ENCODE data around the gene LRRC46. TPM values are rescaled to one million over a fixed set of nuclear protein-coding genes. Genes with fewer than 3 reads are reported as not detected.

Gene LRRC46
- total and polyA plus RNA-seq, 2 experiments from 2014 or later: 0.18 to 0.35 TPM

- TF ChIP-seq REST (IDR thresholded peaks at IDR 0.05; ENCODE audit: unreplicated experiment) (no peak), ZNF114 (CRISPR knock-in tag; IDR thresholded peaks at IDR 0.05) (no peak), STAT1 (IDR thresholded peaks at IDR 0.05; ENCODE audit: unreplicated experiment) (no peak), POLR2AphosphoS5 (IDR thresholded peaks at IDR 0.05; ENCODE audit: low read depth) (no peak), EZH2 (IDR thresholded peaks at IDR 0.05; ENCODE audit: low read depth, unreplicated experiment) (no peak), EZH2phosphoT487 (IDR thresholded peaks at IDR 0.05; ENCODE audit: unreplicated experiment) (no peak), JUNB (IDR thresholded peaks at IDR 0.05; ENCODE audit: unreplicated experiment) (no peak), ETS1 (IDR thresholded peaks at IDR 0.05) (no peak)
These were observed 12.8 kb downstream of the LRRC46 start (continued) for GRCh38 chr17:47844227-47844626.

GRCh38 chr17:47844814-47845715, 13.6 kb downstream of the LRRC46 start:
- H3K27ac ChIP-seq (ENCODE audit: low read depth): no peak overlapping the region
- peaks cover 52% of the 10 kb centered on the region for H3K4me1 Mint-ChIP-seq

More at GRCh38 chr17:47844814-47845715, 13.6 kb downstream of the LRRC46 start:
- H4K20me1 ChIP-seq (replicated peaks; ENCODE audit: insufficient read depth): peaks cover 4% of the 10 kb centered on the region; the same call in 1 of the 2 replicates
- no peaks in the 10 kb centered on the region for H3K9me2 ChIP-seq (ENCODE audit: insufficient read depth)
- no peak overlapping the region for H3K4me2 ChIP-seq
- peak; percentile 57 for DNase-seq (ENCODE audit: low spot score)
- no peak overlapping the region for H2AFZ ChIP-seq
- no peak for ATAC-seq
- H3K27ac Mint-ChIP-seq: no peak overlapping the region
- peaks cover 29% of the 10 kb centered on the region; the same call in 1 of the 2 replicates for H3K4me1 ChIP-seq (ENCODE audit: insufficient read depth)
- H3K27me3 Mint-ChIP-seq (ENCODE audit: insufficient read depth, low read depth, poor library complexity): peaks cover 59% of the 10 kb centered on the region
- H3K4me3 ChIP-seq: no peak overlapping the region
- no peaks in the 10 kb centered on the region for H3K36me3 Mint-ChIP-seq (ENCODE audit: low read depth)
- H3K79me2 ChIP-seq (replicated peaks; ENCODE audit: insufficient read depth): no peaks in the 10 kb centered on the region; the same call in 1 of the 2 replicates
- TF ChIP-seq REST (IDR thresholded peaks at IDR 0.05; ENCODE audit: unreplicated experiment) (no peak), CREB1 (CRISPR knock-in tag; IDR thresholded peaks at IDR 0.05; ENCODE audit: low read depth) (no peak), CTCF (conservative IDR thresholded peaks at IDR 0.05; ENCODE audit: low read depth in 2 of 2) (peak; percentile 21 to 50; a peak in 3 of 4 replicates), ZNF331 (CRISPR knock-in tag; IDR thresholded peaks at IDR 0.05; ENCODE audit: low read depth) (no peak)
- no peak overlapping the region for H3K4me3 Mint-ChIP-seq
- peaks cover 66% of the 10 kb centered on the region for H3K27me3 ChIP-seq (ENCODE audit: insufficient read depth)
- peaks cover 10% of the 10 kb centered on the region; the same call in 1 of the 2 replicates for H3F3A ChIP-seq (replicated peaks; ENCODE audit: low read depth)
- H3K36me3 ChIP-seq (ENCODE audit: insufficient read depth): no peaks in the 10 kb centered on the region
- H3K9me3 Mint-ChIP-seq: no peaks in the 10 kb centered on the region

Measured in GM23338 (cell line).